RWPE1 (cell line): ENCODE data around the gene C15orf61.

ENCODE experiments used
- CTCF ChIA-PET: fragments of 350-600 bp; sonication (Branson Sonifier 250); formaldehyde crosslinking; extraction: SDS; loops from one replicate; lab custom pipeline; 2021; lab: Yijun Ruan, JAX
- POLR2A ChIA-PET: fragments of 400-600 bp; formaldehyde crosslinking; extraction: SDS; loops from one replicate; lab custom pipeline; 2020; ENCODE audit warnings: antibody characterized with exemption; ENCODE audit not compliant: low non-redundant PET; lab: Yijun Ruan, JAX
- DNase-seq: peaks from one replicate; pipeline ENCODE4 v3.0.0; 2012; ENCODE audit warnings: low spot score
- H3K27ac ChIP-seq: fragments of 450-650 bp; 2 replicates; pipeline ENCODE4 v1.5.1; 2017
- TF ChIP-seq, protein P1 (sequence below): fragments of 450-650 bp; conservative IDR thresholded peaks from 2 replicates; pipeline ENCODE4 v1.5.1; 2017; ENCODE audit warnings: low read depth, mild to moderate bottlenecking

C15orf61 gene

DNA sequence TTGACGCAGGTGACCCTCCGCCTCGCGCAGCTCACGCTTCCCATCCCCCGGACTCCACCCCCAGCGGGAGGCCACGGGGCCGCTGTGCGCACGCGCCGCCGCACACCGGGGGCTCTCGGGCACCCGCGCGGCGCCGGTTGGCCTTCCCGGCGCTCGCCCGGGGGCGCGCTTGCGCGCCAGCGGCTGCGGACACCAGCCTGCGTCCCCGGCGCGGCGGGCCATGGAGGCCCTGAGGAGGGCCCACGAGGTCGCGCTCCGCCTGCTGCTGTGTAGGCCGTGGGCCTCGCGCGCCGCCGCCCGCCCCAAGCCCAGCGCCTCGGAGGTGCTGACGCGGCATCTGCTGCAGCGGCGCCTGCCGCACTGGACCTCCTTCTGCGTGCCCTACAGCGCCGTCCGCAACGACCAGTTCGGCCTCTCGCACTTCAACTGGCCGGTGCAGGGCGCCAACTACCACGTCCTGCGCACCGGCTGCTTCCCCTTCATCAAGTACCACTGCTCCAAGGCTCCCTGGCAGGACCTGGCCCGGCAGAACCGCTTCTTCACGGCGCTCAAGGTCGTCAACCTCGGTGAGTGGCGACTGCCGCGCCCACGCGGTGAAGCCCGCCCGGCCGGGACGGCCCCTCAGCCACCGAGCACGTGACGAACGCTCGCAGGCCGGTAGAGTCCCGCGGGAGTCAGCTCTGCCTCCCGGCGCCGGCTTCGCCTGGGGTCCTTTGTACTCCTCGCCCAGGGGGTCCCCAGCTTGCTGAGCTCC, at the start of gene C15orf61:
Gene C15orf61, plus strand, starts transcription at position 103 of the 754 bp plus-strand sequence. Its CDS starts 118 bp downstream, at position 221.
- DNase-seq, result peak; percentile 95
- ChIA-PET CTCF (interaction anchor here (0.6 to 0.7 kb wide), 2 partner anchors 25 to 576 kb away, joined by 3 read pairs; no protein-coding TSS in a partner anchor), POLR2A (interaction anchor here (0.6 kb wide), 2 partner anchors 445 to 591 kb away, joined by 3 to 4 read pairs; no protein-coding TSS in a partner anchor)
- H3K27ac ChIP-seq, result peak within 1 kb of the TSS; percentile 97
- TF ChIP-seq, protein P1, sequence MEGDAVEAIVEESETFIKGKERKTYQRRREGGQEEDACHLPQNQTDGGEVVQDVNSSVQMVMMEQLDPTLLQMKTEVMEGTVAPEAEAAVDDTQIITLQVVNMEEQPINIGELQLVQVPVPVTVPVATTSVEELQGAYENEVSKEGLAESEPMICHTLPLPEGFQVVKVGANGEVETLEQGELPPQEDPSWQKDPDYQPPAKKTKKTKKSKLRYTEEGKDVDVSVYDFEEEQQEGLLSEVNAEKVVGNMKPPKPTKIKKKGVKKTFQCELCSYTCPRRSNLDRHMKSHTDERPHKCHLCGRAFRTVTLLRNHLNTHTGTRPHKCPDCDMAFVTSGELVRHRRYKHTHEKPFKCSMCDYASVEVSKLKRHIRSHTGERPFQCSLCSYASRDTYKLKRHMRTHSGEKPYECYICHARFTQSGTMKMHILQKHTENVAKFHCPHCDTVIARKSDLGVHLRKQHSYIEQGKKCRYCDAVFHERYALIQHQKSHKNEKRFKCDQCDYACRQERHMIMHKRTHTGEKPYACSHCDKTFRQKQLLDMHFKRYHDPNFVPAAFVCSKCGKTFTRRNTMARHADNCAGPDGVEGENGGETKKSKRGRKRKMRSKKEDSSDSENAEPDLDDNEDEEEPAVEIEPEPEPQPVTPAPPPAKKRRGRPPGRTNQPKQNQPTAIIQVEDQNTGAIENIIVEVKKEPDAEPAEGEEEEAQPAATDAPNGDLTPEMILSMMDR, result 0 out of 2 replicates have a peak, but pooled peaks have one; percentile 13

DNA sequence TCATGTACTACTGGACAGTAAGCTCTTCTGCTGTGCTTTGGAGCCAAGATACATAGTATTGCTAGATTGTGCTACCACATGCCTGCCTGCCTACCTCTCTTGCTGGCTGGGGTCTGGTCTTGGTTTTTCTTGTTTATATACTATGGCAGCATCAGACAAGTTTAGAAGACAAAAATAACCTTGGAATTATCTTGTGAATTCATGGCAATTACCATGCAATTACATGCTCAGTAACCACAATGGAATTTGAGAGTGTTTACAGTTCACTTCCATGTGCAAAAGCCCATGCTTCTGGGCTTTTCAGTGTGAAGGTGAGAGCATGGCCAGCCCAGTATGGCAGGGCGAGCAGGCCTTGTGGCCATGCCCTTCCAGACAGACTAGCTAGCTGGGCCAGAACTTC, 48.0 kb upstream of the C15orf61 start:
- no peak overlapping the region for H3K27ac ChIP-seq
- ChIA-PET POLR2A (no interaction called here), CTCF (no interaction called here)
- no peak for DNase-seq
- TF ChIP-seq, protein P1, result no peak

DNA sequence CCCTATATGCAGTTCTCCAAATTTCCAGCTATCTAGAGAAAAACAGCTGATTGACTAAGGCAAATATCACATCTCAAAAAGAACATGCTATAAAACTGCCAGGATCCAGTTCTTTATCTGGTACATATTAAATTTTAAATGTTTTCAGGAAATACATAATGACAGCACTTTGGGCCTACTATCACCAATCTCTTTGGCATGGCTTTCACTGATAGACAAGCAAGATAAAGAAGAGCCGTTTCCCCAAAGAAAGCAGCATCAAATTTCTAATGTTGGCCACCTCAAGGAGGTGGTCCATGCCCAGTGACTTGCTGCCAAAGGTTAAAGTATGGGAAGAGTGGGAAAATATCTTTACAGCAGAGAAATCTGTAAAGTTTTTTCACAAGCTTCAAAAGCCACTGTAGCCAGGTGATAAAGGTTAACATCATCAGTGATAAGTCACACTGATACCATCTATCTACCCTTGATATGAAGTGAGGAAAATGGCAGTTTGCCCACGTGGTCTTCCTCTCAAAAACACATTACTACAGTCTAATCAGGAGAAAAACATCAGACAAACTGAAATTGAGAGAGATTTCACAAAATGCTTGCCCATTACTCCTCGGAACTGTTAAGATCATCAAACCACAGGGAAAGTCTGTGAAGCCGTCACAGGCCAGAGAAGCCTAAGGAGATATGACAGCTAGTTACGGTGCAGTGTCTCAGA, 46.4 kb upstream of the C15orf61 start:
- DNase-seq, result no peak
- ChIA-PET CTCF (no interaction called here), POLR2A (interaction anchor here (0.5 kb wide), 1 partner anchor 269 kb away, joined by 3 read pairs; no protein-coding TSS in a partner anchor)
- TF ChIP-seq, protein P1, result no peak
- no peak overlapping the region for H3K27ac ChIP-seq

DNA sequence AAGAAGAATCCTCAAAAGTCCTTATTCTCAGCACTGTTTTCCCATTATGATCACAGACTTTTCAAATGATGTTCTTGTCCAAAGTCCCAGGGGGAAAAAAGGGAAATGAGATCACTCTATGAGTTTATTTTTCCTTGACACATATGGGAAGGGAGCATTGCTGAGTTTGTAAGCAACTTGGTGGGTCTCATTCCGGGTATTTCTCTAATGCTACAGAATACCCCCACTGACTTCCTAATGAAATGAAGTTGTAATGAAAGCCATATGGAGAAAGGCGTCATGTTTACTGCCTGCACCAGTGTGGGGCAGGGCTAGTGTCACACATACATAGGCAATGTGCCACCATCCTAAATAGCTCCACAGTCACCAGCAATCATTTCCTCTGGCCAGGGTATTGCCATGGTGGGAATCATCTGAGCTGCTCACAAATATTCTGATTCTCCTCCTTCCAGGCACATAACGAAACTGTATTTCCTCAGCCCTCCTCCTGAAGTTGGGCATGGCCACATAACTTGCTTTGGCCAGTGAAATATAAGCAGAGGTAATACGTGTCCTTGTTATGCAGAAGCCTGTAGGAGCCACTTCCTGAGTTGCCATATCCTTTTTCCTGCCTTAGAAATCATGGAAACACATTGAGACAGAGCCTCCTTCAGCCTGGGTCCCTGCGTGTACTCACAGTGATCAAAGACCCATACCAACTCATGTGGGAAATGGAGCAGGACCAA, 41.0 kb upstream of the C15orf61 start:
- TF ChIP-seq, protein P1, result no peak
- H3K27ac ChIP-seq, result no peak overlapping the region
- ChIA-PET CTCF (interaction anchor here (0.5 to 0.7 kb wide), 2 partner anchors 8 to 196 kb away, joined by 3 read pairs; no protein-coding TSS in a partner anchor), POLR2A (no interaction called here)
- DNase-seq, result no peak

DNA sequence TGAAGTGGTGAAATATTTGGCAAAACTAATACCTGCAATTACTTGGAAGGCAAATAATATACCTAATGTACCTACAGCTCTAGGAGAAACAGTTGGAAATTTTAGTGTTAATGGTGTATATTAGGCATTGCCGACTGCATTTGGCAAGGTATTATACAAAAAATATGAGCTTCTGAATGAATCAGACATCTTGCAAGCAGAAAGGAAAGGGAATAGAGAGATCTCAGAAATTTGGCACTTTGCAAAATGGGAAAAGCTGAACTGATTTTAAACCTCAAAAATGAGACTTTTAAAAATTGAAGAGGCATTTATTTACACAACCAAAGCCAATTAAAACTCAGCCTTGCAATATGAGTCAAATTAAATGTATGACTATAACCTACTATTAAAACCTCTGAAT, 40.2 kb upstream of the C15orf61 start:
- CTCF ChIA-PET, result interaction anchor here (0.7 kb wide), 1 partner anchor 195 kb away, joined by 3 read pairs; no protein-coding TSS in a partner anchor
- POLR2A ChIA-PET, result no interaction called here
- TF ChIP-seq, protein P1, result no peak
- no peak overlapping the region for H3K27ac ChIP-seq
- DNase-seq, result no peak

DNA sequence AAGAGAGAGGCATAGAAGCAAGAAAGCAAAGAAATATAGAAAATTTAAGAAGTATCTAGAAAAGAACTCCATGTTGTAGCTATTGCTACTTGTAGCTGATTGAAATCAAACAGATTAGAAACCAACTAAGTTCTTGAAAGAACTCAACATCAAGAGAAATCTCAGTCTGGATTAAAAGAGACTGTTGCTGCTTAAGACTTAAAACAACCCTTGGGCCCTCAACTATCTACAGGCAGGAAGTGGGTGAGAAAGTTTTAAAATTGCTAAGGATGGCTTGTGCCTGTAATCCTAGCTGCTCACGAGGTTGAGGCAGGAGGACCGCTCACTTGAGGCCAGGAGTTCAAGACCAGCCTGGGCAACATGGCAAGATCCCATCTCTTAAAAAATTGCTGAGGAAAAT, 39.3 kb upstream of the C15orf61 start:
- POLR2A ChIA-PET, result no interaction called here
- no peak overlapping the region for H3K27ac ChIP-seq
- CTCF ChIA-PET, result interaction anchor here (0.6 kb wide), 1 partner anchor 479 kb away, joined by 4 read pairs; no protein-coding TSS in a partner anchor
- TF ChIP-seq, protein P1, result no peak
- DNase-seq, result no peak
